GM19023 (cell line): Measurements from ENCODE around the gene OTUB2.

Source experiments
- ATAC-seq: cut with Tn5 transposase; IDR thresholded peaks from one replicate; pipeline ENCODE4 v1.9.1; 2021; ENCODE audit warnings: mild to moderate bottlenecking, moderate library complexity; ENCODE audit not compliant: unreplicated experiment

Gene OTUB2

DNA sequence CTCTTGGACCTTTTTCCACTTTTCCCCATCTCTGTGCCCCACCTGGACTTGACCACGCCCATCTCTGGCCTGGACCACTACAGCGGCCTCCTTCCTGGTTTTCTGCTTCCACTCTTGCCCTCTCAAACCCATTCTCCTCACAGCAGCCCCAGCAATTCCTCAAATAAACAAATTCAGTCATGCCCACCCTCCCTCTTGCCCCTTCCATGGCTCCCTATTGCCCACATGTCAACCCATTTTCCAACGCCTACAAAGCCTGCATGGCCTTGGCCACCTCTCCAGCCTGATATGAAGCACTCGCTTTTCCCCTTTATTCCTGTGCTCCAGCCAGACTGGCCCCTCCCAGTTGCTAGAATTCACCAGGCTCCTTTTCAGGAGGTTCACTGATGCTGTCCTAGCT, 5.9 kb upstream of the OTUB2 start:
- no peak for ATAC-seq

- ATAC-seq = no peak
Measured at GRCh38 chr14:94021001-94021400, 5.1 kb upstream of the OTUB2 start.

- ATAC-seq = no peak
Measured at GRCh38 chr14:94021416-94022157, 4.6 kb upstream of the OTUB2 start.

DNA sequence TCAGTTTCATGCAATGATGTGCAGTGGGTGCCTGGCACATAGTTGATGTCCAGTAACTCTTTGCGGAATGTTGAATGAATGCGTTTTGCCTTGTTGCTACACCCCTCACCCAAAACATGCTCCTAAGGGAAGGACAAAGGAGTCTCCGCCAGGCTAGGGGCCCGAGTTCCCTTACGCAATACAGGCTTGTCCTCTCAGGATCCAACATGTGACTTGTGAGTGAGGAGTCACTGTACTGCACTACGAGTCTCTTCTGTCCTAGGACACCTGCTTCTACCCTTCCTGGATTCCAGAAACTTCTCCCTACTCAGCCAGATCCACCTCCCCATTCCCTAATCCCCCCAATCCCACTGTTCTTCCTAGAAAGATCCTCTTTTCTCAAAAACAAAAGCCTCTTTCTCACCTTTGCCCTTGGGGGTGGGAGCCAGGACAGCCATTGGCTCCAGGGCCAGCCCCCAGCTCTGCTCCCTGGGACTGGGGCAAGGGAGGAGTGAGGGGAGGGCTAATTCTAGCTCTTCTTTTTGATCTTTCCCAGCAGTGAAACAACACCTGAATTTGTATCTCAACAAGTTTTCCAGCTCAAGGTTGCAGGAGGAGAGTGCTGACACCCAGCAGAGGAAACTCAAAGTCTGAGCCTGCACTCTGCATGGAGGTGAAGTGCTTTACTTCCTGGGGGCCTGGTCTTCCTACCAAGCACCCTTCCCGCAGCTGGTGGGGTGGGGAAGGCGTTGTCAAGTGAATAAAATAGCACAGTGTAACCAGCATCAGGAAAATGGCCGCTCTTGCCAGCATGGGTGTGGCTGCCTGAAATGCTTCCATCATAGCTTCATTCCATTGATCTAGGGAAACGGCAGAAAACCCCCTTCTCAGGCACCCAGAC, 3.4 kb upstream of the OTUB2 start:
- ATAC-seq = no peak

GRCh38 chr14:94024549-94024948, 1.6 kb upstream of the OTUB2 start:
- ATAC-seq = no peak

DNA sequence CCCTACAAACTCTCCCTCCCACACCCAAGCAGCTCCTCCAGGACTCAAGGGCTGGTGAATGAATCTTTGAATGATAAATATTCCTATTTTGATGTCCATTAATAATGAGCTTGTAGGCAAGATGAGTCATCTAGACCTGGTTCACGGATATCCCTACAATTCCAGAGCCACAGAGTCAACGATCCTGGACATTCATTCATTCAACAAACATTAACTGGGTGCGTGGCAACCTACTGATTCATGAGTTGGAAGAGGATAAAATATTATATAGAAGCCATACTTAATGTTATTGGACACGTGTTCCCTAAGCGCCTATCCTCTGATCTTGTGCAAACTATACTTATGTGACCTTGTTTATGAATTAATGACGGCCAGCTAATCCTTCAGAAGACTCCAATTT, 420 bp upstream of the OTUB2 start:
- ATAC-seq = no peak

DNA sequence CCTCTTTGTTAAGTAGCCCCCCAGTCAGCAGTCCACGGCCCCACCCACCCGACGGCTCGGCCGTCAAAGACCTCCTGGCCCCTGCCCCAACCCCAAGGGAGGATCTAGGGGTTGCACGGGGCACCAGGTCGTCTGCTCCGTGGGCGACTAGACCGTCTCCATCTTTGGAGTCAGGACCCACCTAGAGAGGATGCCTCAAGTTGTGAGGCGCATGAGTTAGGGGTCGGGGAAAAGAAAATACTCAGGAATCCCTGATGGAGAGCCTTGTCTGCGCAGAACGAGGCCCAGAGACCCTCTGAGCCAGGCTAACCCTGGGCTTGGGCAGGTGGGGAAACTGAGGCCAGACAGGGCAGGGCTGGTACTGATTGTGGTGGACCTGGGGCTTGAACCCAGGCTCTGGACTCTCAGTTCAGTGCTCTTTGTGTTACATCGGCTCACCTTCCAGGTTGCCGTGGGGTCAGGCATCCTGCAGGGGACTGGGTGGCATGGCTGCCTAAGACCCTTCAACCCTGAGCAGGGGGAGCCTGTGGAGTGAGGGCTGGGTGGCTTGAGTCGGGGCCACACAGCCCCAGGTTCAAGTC, 839 bp downstream of the OTUB2 start:
- ATAC-seq = no peak

GRCh38 chr14:94027566-94028449, 1.7 kb downstream of the OTUB2 start:
- no peak for ATAC-seq

GRCh38 chr14:94028450-94028826, 2.3 kb downstream of the OTUB2 start:
- no peak for ATAC-seq

DNA sequence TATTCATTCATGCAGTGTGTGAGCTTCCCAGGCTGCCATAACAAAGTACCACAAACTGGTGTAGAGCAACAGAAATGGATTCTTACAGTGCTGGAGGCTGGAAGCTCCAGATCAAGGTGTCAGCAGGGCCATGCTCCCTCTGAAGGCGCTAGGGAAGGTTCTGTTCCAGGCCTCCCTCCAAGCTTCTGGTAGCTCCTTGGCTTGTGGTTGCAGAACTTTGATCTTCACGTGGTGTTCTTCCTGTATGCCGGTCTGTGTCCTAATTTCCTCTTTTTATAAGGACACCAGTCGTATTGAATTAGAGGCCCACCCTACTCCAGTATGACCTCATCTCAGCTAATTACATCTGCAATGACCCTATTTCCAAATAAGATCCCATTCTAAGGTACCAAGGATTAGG, 3.1 kb downstream of the OTUB2 start:
- no peak for ATAC-seq

GRCh38 chr14:94029671-94030203, 3.6 kb downstream of the OTUB2 start:
- no peak for ATAC-seq

DNA sequence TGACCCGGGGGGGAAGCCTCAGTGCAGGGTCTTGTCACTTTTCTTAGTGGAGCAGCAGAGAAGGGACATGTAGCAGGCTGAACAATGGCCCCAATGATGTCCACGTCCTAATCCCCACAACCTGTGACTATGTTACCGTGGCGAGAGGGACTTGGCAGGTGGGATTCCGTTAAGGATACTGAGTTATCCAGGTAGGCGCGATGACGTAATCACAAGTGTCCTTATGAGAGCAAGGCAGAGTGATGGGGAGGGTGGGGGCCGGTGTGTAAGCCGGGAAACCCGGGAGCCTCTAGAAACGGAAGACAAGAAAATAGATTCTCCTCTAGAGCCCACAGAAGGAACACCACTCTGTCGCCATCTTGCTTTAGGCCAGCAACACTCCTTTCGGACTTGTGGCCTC, 4.4 kb downstream of the OTUB2 start:
- ATAC-seq = no peak

- ATAC-seq = no peak
Measured at GRCh38 chr14:94031161-94031882, 5.2 kb downstream of the OTUB2 start.

DNA sequence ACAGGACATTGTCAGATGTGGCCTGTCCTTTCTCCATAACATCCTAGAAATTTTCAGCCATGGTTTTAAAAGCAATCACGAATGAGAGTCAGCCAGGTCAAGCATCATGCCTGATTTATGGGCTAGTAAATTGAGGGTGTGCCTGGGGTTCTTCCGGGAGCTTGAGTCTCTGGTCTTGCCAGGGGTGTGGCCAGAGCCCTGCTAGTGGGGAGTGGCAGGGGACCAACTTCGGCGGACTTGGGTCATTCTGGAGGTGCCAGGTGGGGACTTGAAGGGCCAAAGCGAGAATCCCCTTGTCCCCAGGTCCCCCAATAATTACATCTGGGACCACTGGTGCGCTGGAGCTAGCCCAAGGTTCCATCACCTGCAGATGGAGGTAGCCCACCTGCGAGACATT, 5.7 kb downstream of the OTUB2 start:
- ATAC-seq = no peak

DNA sequence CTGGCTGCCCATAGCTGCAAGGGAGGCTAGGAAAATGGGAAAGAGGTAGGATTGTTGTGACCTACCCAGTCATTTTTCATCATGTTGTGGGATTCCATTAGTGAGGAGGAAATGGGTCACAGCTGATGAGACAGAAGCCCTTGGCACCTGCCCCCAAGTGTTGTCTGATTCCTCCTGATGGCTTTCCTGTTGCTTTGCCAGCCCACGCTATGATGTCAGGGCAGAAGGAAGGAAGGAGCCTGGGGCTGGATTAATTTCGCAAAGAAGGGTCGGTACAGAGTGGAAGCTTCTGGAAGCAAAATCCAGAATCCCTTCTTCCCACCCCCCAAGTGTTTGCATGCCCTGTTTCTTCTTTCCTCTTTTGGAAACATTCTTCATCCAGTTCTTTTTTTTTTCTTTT, 8.7 kb downstream of the OTUB2 start:
- ATAC-seq = no peak

- ATAC-seq = no peak
Measured at GRCh38 chr14:94036313-94037167, 10.4 kb downstream of the OTUB2 start.

GRCh38 chr14:94037954-94038353, 11.8 kb downstream of the OTUB2 start:
- ATAC-seq = no peak

GRCh38 chr14:94038510-94038909, 12.4 kb downstream of the OTUB2 start:
- no peak for ATAC-seq
